Measurements from ENCODE around the gene KLHL25. TPM values are rescaled to one million over a fixed set of nuclear protein-coding genes. Genes with fewer than 3 reads are reported as not detected.

The KLHL25 gene
- total RNA-seq, 1 experiment from 2014 or later = 7.0 TPM

DNA sequence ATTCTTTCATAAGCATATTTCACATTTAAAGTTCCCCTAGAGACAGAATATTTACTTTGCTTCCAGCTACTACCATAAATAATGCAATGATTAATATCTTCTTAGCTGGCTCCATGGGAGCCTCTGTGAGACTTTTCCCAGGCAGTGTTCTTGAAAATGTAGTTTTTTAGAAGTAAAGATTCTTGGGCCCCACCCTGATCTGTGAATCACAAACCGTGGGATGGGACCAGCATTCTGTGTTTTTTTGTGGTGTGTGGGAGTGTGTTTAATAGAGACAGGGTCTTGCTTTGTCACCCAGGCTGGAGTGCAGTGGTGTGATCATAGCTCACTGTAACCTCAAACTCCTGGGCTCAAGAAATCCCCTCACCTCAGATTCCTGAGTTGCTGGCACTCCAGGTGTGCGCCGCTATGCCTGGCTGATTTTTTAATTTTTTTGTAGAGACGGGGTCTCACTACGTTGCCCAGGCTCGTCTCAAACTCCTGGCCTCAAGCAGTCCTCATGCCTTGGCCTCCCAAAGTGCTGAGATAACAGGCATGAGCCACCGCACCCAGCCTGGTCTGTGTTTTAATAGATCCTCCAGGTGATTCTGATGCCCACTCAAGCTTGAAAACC lies 83.0 kb downstream of the KLHL25 start:
- Histone ChIP-seq H3K27ac (ENCODE audit: low read length) (no peak overlapping the region), H3K9me3 (ENCODE audit: control insufficient read depth, insufficient read depth, low read depth, low read length) (no peaks in the 10 kb centered on the region), H3K4me3 (ENCODE audit: low read depth in 2 of 2, low read length in 2 of 2) (no peak overlapping the region), H3K27me3 (ENCODE audit: control insufficient read depth, insufficient read depth, low read length) (no peaks in the 10 kb centered on the region), H3K36me3 (ENCODE audit: control insufficient read depth, insufficient read depth, low read length) (peaks cover 3% of the 10 kb centered on the region; the same call in 1 of the 2 replicates), H3K4me1 (ENCODE audit: control insufficient read depth, insufficient read depth, low read length) (peaks cover 10% of the 10 kb centered on the region)
- POLR2A ChIA-PET = no interaction called here
- no peak for ATAC-seq
- in situ Hi-C loops (cut with HindIII; ENCODE audit: low pct_unique_long_range_greater_than_20kb, low sequenced_read_pairs) (no loop called here), intact Hi-C loops (cut with micrococcal nuclease; ENCODE audit: unreplicated experiment) (no loop called here)
- no peak for TF ChIP-seq POLR2AphosphoS5 (IDR thresholded peaks at IDR 0.05; ENCODE audit: low read depth, low read length)
- TF ChIP-seq, protein P1, sequence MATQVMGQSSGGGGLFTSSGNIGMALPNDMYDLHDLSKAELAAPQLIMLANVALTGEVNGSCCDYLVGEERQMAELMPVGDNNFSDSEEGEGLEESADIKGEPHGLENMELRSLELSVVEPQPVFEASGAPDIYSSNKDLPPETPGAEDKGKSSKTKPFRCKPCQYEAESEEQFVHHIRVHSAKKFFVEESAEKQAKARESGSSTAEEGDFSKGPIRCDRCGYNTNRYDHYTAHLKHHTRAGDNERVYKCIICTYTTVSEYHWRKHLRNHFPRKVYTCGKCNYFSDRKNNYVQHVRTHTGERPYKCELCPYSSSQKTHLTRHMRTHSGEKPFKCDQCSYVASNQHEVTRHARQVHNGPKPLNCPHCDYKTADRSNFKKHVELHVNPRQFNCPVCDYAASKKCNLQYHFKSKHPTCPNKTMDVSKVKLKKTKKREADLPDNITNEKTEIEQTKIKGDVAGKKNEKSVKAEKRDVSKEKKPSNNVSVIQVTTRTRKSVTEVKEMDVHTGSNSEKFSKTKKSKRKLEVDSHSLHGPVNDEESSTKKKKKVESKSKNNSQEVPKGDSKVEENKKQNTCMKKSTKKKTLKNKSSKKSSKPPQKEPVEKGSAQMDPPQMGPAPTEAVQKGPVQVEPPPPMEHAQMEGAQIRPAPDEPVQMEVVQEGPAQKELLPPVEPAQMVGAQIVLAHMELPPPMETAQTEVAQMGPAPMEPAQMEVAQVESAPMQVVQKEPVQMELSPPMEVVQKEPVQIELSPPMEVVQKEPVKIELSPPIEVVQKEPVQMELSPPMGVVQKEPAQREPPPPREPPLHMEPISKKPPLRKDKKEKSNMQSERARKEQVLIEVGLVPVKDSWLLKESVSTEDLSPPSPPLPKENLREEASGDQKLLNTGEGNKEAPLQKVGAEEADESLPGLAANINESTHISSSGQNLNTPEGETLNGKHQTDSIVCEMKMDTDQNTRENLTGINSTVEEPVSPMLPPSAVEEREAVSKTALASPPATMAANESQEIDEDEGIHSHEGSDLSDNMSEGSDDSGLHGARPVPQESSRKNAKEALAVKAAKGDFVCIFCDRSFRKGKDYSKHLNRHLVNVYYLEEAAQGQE (IDR thresholded peaks at IDR 0.05; ENCODE audit: insufficient read depth in 1 of 2, low read depth in 2 of 2, low read length in 1 of 2) = no peak
- TF ChIP-seq, protein P2, sequence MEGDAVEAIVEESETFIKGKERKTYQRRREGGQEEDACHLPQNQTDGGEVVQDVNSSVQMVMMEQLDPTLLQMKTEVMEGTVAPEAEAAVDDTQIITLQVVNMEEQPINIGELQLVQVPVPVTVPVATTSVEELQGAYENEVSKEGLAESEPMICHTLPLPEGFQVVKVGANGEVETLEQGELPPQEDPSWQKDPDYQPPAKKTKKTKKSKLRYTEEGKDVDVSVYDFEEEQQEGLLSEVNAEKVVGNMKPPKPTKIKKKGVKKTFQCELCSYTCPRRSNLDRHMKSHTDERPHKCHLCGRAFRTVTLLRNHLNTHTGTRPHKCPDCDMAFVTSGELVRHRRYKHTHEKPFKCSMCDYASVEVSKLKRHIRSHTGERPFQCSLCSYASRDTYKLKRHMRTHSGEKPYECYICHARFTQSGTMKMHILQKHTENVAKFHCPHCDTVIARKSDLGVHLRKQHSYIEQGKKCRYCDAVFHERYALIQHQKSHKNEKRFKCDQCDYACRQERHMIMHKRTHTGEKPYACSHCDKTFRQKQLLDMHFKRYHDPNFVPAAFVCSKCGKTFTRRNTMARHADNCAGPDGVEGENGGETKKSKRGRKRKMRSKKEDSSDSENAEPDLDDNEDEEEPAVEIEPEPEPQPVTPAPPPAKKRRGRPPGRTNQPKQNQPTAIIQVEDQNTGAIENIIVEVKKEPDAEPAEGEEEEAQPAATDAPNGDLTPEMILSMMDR (IDR thresholded peaks at IDR 0.05) = no peak
- no peak for TF ChIP-seq TCF7L2 (IDR thresholded peaks at IDR 0.05; ENCODE audit: low read depth, low read length)
- no peak for TF ChIP-seq SIN3A (IDR thresholded peaks at IDR 0.05; ENCODE audit: borderline replicate concordance, insufficient read depth, low read depth, low read length)
- no TSS peak for BruUV-seq (replicated peaks)
- CTCF ChIA-PET = no interaction called here
- no peak for DNase-seq (ENCODE audit: low read depth, low spot score)

DNA sequence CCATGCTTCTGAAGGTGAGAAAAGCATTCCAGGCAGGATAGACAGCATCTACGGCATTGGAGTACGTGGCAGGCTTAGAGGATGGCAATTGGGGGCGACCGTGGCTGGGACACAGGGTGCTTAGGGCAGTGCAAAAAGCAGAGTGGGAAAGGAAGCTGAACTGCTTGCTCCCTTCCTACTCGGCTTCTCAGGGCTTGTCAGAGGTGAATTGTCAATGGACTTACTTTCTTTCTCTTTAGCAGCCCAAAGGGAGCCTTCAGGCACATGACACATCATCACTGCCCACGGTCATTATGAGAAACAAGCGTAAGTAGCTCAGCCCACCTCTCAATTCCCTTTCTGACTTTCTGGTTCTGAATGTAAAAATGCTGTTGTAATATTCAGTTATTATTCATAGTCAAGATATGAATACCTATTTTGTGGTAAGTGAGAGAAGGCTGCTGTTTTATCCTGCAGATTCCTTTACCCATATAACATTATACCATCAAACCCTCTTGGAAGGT lies 84.3 kb downstream of the KLHL25 start:
- Histone ChIP-seq H3K36me3 (ENCODE audit: control insufficient read depth, insufficient read depth, low read length) (peaks cover 3% of the 10 kb centered on the region; the same call in 1 of the 2 replicates), H3K4me1 (ENCODE audit: control insufficient read depth, insufficient read depth, low read length) (peaks cover 11% of the 10 kb centered on the region), H3K27me3 (ENCODE audit: control insufficient read depth, insufficient read depth, low read length) (no peaks in the 10 kb centered on the region), H3K27ac (ENCODE audit: low read length) (no peak overlapping the region), H3K4me3 (ENCODE audit: low read depth in 2 of 2, low read length in 2 of 2) (no peak overlapping the region), H3K9me3 (ENCODE audit: control insufficient read depth, insufficient read depth, low read depth, low read length) (no peaks in the 10 kb centered on the region)
- BruUV-seq (replicated peaks) = no TSS peak
- DNase-seq (ENCODE audit: low read depth, low spot score) = no peak
- intact Hi-C loops (cut with micrococcal nuclease; ENCODE audit: unreplicated experiment) (no loop called here), in situ Hi-C loops (cut with HindIII; ENCODE audit: low pct_unique_long_range_greater_than_20kb, low sequenced_read_pairs) (no loop called here)
- ATAC-seq = no peak
- CTCF ChIA-PET = no interaction called here
- POLR2A ChIA-PET = no interaction called here
- no peak for TF ChIP-seq POLR2AphosphoS5 (IDR thresholded peaks at IDR 0.05; ENCODE audit: low read depth, low read length)
- TF ChIP-seq SIN3A (IDR thresholded peaks at IDR 0.05; ENCODE audit: borderline replicate concordance, insufficient read depth, low read depth, low read length) = no peak
- TF ChIP-seq, protein P1 (IDR thresholded peaks at IDR 0.05; ENCODE audit: insufficient read depth in 1 of 2, low read depth in 2 of 2, low read length in 1 of 2) = no peak
- TF ChIP-seq, protein P2 (IDR thresholded peaks at IDR 0.05) = no peak
- no peak for TF ChIP-seq TCF7L2 (IDR thresholded peaks at IDR 0.05; ENCODE audit: low read depth, low read length)
